ENCODE measurements around the gene LRRK2. TPM values are rescaled to one million over a fixed set of nuclear protein-coding genes. Genes with fewer than 3 reads are reported as not detected.
"Not testable (repeated sequence)": the region's sequence is repeated elsewhere in the genome, so short reads cannot be mapped to it uniquely, and the experiment has no call there.

LRRK2 gene
- polyA plus RNA-seq, 12 donors, result 3.6 to 10.5 (median 5.4) TPM; not detected in 1

- DNase-seq, result not testable (repeated sequence)
Measured at GRCh38 chr12:40244526-40245156, 19.8 kb downstream of the LRRK2 start.

DNA sequence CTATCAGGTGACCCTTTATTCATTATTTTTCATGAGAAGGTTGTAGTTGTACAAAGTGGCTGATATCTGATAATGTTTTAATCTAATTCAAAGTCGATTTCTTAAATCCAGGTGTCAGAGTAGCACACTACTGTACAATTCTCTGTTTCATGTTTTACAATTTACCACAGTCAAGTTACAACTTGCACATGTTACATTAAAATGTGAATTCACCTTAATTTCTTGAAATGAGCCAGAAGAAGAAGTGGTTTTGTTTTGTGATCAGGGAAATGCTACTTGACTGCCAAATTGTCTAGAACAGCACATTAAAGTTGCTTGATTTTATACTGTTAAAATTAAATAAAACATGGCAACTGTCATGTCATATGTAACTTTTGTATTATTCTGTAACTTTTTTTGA is 23.2 kb downstream of the LRRK2 start:
- DNase-seq, result no peak

GRCh38 chr12:40248585-40249297 is 23.9 kb downstream of the LRRK2 start:
- DNase-seq, result no peak

DNA sequence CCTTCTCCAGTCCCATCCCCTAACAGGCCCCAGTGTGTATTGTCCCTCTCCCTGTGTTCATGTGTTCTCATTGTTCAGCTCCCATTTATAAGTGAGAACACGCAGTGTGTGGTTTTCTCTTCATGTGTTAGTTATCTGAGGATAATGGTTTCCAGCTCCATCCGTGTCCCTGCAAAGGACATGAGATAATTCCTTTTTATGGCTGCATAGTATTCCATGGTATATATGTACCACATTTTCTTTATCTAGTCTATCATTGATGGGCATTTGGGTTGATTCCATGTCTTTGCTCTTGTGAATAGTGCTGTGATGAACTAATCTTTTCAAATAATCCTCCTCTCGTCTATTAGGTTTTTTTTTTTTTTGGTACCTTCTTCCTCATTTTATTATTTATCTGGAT is 25.9 kb downstream of the LRRK2 start:
- not testable (repeated sequence) for DNase-seq

DNA sequence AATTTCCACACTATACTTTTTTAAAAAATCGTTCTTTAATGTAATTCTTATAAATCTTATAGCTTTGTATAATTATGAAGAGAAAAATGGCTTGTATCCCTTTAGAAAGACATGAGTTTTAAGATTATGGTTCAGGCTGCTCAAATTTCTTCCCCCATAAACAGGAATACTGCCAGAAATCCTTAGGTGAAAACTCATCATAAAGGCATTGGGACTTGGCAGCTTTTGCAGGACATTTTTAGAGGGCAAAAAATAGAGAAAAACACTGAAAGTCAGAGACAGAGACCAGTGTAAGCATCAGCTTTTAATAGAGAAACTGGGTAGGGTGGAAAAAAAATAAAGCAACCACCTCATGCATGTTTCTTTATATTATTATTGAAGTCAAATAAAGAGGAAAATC is 29.1 kb downstream of the LRRK2 start:
- DNase-seq, result no peak

DNA sequence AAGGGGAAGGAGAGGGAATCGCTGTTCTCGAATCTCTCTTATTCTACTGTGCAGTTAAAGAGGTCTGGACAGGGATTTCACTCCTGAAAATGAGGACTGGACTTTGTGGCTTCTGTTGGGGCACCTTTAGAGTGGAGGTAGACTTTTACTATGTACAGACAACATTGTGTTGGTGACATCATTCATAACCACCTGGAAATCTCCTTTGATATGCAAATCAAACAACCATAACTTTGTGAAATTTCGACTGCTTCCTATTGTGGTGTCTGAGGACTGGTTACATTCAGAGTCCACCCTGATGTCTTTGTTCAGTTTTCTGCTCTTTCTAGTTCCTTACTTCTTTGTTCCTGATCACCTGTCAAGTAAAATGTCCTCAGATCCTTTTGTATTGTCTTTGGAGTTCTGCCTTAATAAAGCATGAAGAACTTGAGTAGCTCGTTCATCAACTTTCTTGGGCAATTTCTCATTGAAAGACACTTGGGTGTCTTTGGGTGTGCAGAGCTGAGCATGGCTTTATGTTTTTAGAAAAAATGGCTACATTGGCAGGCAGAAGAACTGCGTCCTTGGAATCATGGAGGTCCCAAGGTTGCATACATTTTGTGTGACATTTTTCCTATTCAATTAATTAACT is 29.8 kb downstream of the LRRK2 start:
- DNase-seq, result no peak

GRCh38 chr12:40258371-40258770 is 33.6 kb downstream of the LRRK2 start:
- DNase-seq, result no peak

GRCh38 chr12:40261937-40262336 is 37.1 kb downstream of the LRRK2 start:
- DNase-seq, result no peak

DNA sequence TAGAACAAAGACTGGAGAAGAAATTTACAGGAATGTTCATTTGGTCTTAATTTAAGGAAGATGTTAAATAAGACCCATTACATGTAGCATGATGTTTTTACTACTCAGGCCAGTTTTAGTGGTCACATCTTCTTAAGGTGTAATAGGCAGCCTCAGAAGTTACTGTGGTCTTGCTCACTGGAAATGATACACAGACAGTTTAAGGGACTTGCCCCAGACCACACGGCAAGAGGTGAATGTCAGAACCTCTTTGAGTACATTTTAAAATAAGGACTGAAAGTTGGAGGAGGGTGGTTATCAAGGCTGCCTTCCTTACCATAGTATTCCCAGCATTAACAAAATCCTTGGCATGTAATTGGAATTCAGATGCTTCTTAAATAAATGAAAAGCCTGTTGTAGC is 37.9 kb downstream of the LRRK2 start:
- DNase-seq, result no peak

- DNase-seq, result no peak
Measured at GRCh38 chr12:40263616-40264409, 39.0 kb downstream of the LRRK2 start.

GRCh38 chr12:40271981-40272664 is 47.3 kb downstream of the LRRK2 start:
- no peak for DNase-seq

GRCh38 chr12:40281791-40282364 is 57.1 kb downstream of the LRRK2 start:
- DNase-seq, result no peak

GRCh38 chr12:40286583-40286982 is 61.8 kb downstream of the LRRK2 start:
- no peak for DNase-seq

GRCh38 chr12:40287369-40287975 is 62.7 kb downstream of the LRRK2 start:
- no peak for DNase-seq

- DNase-seq, result no peak
Measured at GRCh38 chr12:40292788-40293429, 68.1 kb downstream of the LRRK2 start.

- DNase-seq, result no peak
Measured at GRCh38 chr12:40298341-40298740, 73.5 kb downstream of the LRRK2 start.

GRCh38 chr12:40300490-40300889 is 75.7 kb downstream of the LRRK2 start:
- DNase-seq, result no peak

- no peak for DNase-seq
Measured at GRCh38 chr12:40309001-40309400, 84.2 kb downstream of the LRRK2 start.

DNA sequence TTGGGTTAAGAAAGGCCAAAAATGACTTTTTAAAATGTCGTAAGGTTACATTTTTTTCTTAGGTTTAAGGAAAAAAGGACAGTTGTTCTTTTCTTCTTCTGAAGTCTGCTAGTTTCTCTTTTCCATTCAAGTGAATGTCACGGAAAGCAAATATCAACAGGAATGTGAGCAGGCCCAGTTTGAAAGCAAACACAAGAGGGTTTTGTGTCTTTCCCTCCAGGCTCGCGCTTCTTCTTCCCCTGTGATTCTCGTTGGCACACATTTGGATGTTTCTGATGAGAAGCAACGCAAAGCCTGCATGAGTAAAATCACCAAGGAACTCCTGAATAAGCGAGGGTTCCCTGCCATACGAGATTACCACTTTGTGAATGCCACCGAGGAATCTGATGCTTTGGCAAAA is 85.4 kb downstream of the LRRK2 start:
- DNase-seq, result no peak

DNA sequence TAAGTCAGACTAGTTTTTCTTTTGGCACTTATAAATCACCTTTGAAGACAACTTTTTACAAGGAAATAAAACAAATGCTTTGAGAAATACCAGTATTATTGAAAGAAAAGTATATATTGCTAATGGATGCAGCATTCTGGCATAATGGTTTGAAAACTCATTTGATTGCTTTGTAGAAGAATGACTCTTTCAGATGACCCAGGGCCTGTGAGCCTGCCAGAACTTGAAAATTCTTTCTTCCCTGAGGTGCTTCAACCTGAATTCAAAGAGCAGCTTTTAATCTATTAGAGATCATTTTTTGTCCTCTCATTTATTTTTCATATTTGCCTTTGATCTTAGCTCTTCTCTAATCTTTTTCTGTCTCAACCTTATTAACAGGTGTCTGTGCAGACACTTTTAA is 87.4 kb downstream of the LRRK2 start:
- DNase-seq, result no peak
